ENCODE results near the gene GAB4. TPM values are rescaled to one million over a fixed set of nuclear protein-coding genes. Genes with fewer than 3 reads are reported as not detected.

GAB4 gene
- total RNA-seq, 1 donor from 2014 or later: not detected

DNA sequence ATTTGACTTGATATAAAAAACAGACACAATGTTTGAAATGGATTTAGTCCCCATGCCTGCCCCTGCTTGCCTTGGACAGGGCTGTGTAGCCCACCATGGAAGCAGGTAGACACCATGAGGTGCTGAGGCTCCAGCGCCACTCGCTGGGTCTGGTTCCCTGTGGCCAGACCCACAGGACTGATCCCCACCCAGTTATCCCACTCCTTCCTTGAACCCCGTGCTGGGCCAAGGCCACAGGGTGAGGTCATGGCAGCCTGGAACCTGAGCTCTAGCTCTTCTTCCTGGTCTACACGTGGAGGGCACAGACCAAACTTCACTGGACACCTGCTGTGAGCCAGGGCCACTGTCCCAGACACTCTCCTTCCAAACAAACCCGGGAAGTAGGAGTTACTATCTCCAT is 42.5 kb downstream of the GAB4 start:
- TF ChIP-seq, protein P1, sequence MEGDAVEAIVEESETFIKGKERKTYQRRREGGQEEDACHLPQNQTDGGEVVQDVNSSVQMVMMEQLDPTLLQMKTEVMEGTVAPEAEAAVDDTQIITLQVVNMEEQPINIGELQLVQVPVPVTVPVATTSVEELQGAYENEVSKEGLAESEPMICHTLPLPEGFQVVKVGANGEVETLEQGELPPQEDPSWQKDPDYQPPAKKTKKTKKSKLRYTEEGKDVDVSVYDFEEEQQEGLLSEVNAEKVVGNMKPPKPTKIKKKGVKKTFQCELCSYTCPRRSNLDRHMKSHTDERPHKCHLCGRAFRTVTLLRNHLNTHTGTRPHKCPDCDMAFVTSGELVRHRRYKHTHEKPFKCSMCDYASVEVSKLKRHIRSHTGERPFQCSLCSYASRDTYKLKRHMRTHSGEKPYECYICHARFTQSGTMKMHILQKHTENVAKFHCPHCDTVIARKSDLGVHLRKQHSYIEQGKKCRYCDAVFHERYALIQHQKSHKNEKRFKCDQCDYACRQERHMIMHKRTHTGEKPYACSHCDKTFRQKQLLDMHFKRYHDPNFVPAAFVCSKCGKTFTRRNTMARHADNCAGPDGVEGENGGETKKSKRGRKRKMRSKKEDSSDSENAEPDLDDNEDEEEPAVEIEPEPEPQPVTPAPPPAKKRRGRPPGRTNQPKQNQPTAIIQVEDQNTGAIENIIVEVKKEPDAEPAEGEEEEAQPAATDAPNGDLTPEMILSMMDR (conservative IDR thresholded peaks at IDR 0.05; ENCODE audit: low read depth, low read length): no peak
- DNase-seq (ENCODE audit: low read depth): no peak

DNA sequence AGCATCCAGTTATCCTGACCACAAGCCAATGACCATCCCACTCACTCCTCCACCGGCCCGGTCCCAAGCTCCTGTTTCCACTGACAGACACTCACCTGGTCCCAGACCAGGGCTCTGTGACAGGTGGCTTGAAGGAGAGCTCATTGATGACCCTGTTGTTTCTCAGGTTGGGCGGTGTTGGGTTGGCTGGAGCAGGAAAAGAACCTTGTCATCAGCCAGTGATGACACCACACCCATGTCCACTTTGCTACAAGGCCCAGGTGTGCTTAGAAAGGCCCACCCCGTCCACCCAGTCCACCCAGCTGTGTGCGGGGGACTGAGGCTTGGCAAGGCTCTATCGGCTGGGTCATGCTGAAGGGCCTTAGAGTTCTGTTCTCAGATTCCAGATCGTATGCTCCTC is 42.9 kb downstream of the GAB4 start:
- no peak for DNase-seq (ENCODE audit: low read depth)
- TF ChIP-seq, protein P1 (conservative IDR thresholded peaks at IDR 0.05; ENCODE audit: low read depth, low read length): no peak
- no peak overlapping the region for H3K4me3 ChIP-seq (ENCODE audit: low read depth, low read length)

More for the DNA sequence above, 42.5 kb downstream of the GAB4 start:
- H3K4me3 ChIP-seq (ENCODE audit: low read depth, low read length): no peak overlapping the region

DNA sequence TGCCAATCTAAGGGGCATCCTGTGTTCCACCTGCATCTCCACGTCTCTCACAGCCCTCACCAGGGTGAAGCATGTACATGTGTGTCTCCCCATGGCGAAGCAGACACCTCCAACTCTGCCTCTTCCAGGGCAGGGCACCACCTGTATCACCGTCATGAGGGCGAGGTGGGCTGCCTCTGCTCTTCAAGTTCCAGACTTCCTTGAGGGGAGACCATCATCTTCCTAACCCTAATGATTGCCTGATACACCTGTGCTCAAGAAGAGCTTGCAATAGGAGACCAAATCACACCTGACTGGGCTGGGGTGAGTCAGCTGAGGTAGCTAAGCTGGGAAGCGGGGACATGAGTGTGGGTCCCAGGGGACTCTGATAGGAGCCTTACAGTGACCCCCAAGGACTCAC is 43.7 kb downstream of the GAB4 start:
- no peak for DNase-seq (ENCODE audit: low read depth)
- TF ChIP-seq, protein P1 (conservative IDR thresholded peaks at IDR 0.05; ENCODE audit: low read depth, low read length): no peak
- H3K4me3 ChIP-seq (ENCODE audit: low read depth, low read length): no peak overlapping the region

DNA sequence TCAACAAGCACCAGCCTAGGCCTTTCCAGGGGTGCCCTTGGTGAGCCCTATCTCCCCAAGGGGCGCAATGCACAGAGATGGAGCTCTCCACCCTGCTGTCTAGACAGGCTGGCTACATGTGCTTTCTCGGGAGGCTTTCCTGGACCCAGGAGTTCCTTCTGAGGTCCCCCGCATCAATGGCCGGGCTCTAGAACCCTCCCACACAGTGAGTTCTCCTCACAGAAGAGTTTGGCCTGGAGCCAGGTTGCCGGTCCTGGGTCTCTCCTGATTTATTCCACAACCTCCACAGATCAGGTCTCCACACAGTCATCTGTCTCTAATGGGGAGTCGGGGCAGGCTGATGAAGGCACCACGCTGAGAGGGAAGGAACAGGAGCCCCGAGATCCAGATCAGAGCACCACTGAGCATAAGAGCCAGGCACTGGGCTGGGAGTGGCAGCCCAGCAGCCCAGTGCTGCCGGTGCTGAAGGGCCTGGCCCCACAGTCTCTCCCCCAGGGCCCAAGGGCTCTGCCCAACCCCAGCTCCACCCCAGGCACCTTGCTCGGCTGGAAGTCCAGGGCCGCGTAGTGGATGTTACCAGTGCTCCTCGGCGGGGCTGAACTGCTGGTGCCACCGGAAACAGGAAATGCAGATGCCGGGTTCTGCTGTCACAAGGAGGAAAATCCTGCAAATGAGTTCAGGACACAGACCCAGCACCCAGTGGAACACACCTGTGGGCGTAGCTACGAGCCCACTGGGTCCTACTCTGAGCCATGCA is 44.7 kb downstream of the GAB4 start:
- no peak for DNase-seq (ENCODE audit: low read depth)
- TF ChIP-seq, protein P1 (conservative IDR thresholded peaks at IDR 0.05; ENCODE audit: low read depth, low read length): no peak
- no peak overlapping the region for H3K4me3 ChIP-seq (ENCODE audit: low read depth, low read length)

GRCh38 chr22:16962501-16962900 is 45.5 kb downstream of the GAB4 start:
- TF ChIP-seq, protein P1 (conservative IDR thresholded peaks at IDR 0.05; ENCODE audit: low read depth, low read length): no peak
- no peak for DNase-seq (ENCODE audit: low read depth)
- H3K4me3 ChIP-seq (ENCODE audit: low read depth, low read length): no peak overlapping the region

- DNase-seq (ENCODE audit: low read depth): no peak
- no peak overlapping the region for H3K4me3 ChIP-seq (ENCODE audit: low read depth, low read length)
- TF ChIP-seq, protein P1 (conservative IDR thresholded peaks at IDR 0.05; ENCODE audit: low read depth, low read length): no peak
These were observed 46.4 kb downstream of the GAB4 start for GRCh38 chr22:16961477-16962186.

All from epithelial cell of proximal tubule (primary cell).